ENCODE measurements around the gene TIMM50. TPM values are rescaled to one million over a fixed set of nuclear protein-coding genes. Genes with fewer than 3 reads are reported as not detected.

TIMM50 gene
- total RNA-seq, 2 donors from 2014 or later: 30.4 to 50.8 TPM

- H3K36me3 ChIP-seq (replicated peaks in 1 of 2; ENCODE audit: insufficient read depth in 1 of 2, low read depth in 2 of 2): no peaks in the 10 kb centered on the region
- DNase-seq (no peak), ATAC-seq (no peak)
- peaks cover 0 to 9% of the 10 kb centered on the region in 2 donors for H3K27me3 ChIP-seq
- H3K9me3 ChIP-seq: no peaks in the 10 kb centered on the region
- peaks cover 27% of the 10 kb centered on the region for H3K4me1 ChIP-seq
- no peak for TF ChIP-seq CTCF (IDR thresholded peaks at IDR 0.05)
- intact Hi-C loops (cut with DNase I): no loop called here
- 2 to 3% methylated on average over 7 to 56 of the region's 60 CpGs for WGBS, 2 donors
- no peak within 1 kb of the TSS for H3K27ac ChIP-seq
- H3K4me3 ChIP-seq: no peak within 1 kb of the TSS
Measured at GRCh38 chr19:39498798-39499642, 18.4 kb downstream of the TIMM50 start, which contains the start of gene DLL3. DLL3 (plus strand) TSS chr19:39498947; CDS start chr19:39498975, 28 bp downstream.

GRCh38 chr19:39499932-39500331 lies 19.3 kb downstream of the TIMM50 start:
- 78 to 79% methylated on average over 8 of the region's 8 CpGs for WGBS, 2 donors
- no peak for DNase-seq
- H3K36me3 ChIP-seq (replicated peaks in 1 of 2; ENCODE audit: insufficient read depth in 1 of 2, low read depth in 2 of 2): no peaks in the 10 kb centered on the region
- intact Hi-C loops (cut with DNase I): no loop called here
- H3K27ac ChIP-seq: no peak overlapping the region
- TF ChIP-seq POLR2A (IDR thresholded peaks at IDR 0.05) (no peak), CTCF (IDR thresholded peaks at IDR 0.05) (no peak)
- no peak for ATAC-seq
- H3K9me3 ChIP-seq: no peaks in the 10 kb centered on the region
- H3K4me1 ChIP-seq: peaks cover 27% of the 10 kb centered on the region
- H3K27me3 ChIP-seq: peaks cover 0 to 9% of the 10 kb centered on the region in 2 donors
- no peak overlapping the region for H3K4me3 ChIP-seq

GRCh38 chr19:39500543-39500942 lies 19.9 kb downstream of the TIMM50 start:
- no peak for TF ChIP-seq POLR2A (IDR thresholded peaks at IDR 0.05)
- TF ChIP-seq CTCF (IDR thresholded peaks at IDR 0.05): no peak
- no peak overlapping the region for H3K27ac ChIP-seq
- 40 to 41% methylated on average over 4 of the region's 4 CpGs for WGBS, 2 donors
- DNase-seq: no peak
- no peak for ATAC-seq
- peaks cover 27% of the 10 kb centered on the region for H3K4me1 ChIP-seq
- no peaks in the 10 kb centered on the region for H3K9me3 ChIP-seq
- no peaks in the 10 kb centered on the region for H3K36me3 ChIP-seq (replicated peaks in 1 of 2; ENCODE audit: insufficient read depth in 1 of 2, low read depth in 2 of 2)
- no peak overlapping the region for H3K4me3 ChIP-seq
- H3K27me3 ChIP-seq: peaks cover 0 to 9% of the 10 kb centered on the region in 2 donors
- intact Hi-C loops (cut with DNase I): no loop called here

- ATAC-seq (no peak), DNase-seq (no peak)
- H3K27ac ChIP-seq: no peak overlapping the region
- intact Hi-C loops (cut with DNase I): no loop called here
- H3K36me3 ChIP-seq (replicated peaks in 1 of 2; ENCODE audit: insufficient read depth in 1 of 2, low read depth in 2 of 2): no peaks in the 10 kb centered on the region
- no peak overlapping the region for H3K4me3 ChIP-seq
- no peak for TF ChIP-seq POLR2A (IDR thresholded peaks at IDR 0.05)
- no peak for TF ChIP-seq CTCF (IDR thresholded peaks at IDR 0.05)
- H3K9me3 ChIP-seq: no peaks in the 10 kb centered on the region
- peaks cover 0 to 9% of the 10 kb centered on the region in 2 donors for H3K27me3 ChIP-seq
- WGBS, 2 donors: 61 to 70% methylated on average over 5 of the region's 5 CpGs
- H3K4me1 ChIP-seq: peaks cover 27% of the 10 kb centered on the region
Measured at GRCh38 chr19:39501340-39501739, 20.7 kb downstream of the TIMM50 start.

Data from body of pancreas (tissue), 4 donors.